Right cardiac atrium (tissue), 5 donors: Measurements from ENCODE around the gene SLC22A12. TPM values are rescaled to one million over a fixed set of nuclear protein-coding genes. Genes with fewer than 3 reads are reported as not detected.

Experiments used
- ATAC-seq, 2 donors: fragments of 200-7000 bp; cut with Tn5 transposase; one replicate each; pipeline versions ENCODE4 v1.8.0 to v1.9.1; 2020; ENCODE audit warnings: moderate library complexity in 2 of 2, mild to moderate bottlenecking in 1 of 2
- DNase-seq, 3 donors: peaks; one replicate each; pipeline ENCODE4 v3.0.0-alpha.2; 2020
- H3K27ac ChIP-seq: one replicate; pipeline ENCODE4 v1.5.1; 2013; ENCODE audit warnings: mild to moderate bottlenecking, low read length, control low read depth, moderate library complexity
- H3K27me3 ChIP-seq: one replicate; pipeline ENCODE4 v1.6.1; 2013; ENCODE audit not compliant: control insufficient read depth, insufficient read depth
- H3K4me1 ChIP-seq: one replicate; pipeline ENCODE4 v1.6.1; 2013; ENCODE audit warnings: low read length; ENCODE audit not compliant: control insufficient read depth, insufficient read depth
- H3K4me3 ChIP-seq: one replicate; pipeline ENCODE4 v1.5.1; 2013; ENCODE audit warnings: low read length, control low read depth
- H3K9me3 ChIP-seq: one replicate; pipeline ENCODE4 v1.6.1; 2013; ENCODE audit warnings: low read length; ENCODE audit not compliant: control insufficient read depth
- WGBS: extraction: QIAGEN DNeasy Blood & Tissue Kit; methylation state at CpG from one replicate; pipeline ENCODE4 v1.1.7; 2013; 5-methylcytosine and 5-hydroxymethylcytosine counted together
- intact Hi-C, 4 donors: fragments of 100-400 bp; cut with DNase I; formaldehyde crosslinking; loops; one replicate each; pipeline versions ENCODE4 v1.11.0 to v1.14.0; 2022 to 2023
- polyA plus RNA-seq: library from polyadenylated mRNA; stranded (reverse); fragments of 200-250 nt; gene quantifications from one replicate; pipeline ENCODE4 v1.2.3, GENCODE V29; 2013
- total RNA-seq, 4 donors: library from RNA; stranded (reverse); fragmentation: NEBNext Ultra II Directional; extraction: Animal tissue kit (Norgen Biotek cat#: 25700); gene quantifications; one replicate each; pipeline ENCODE4 v1.2.1, GENCODE V29; 2021
- donor health status: healthy with polysubstance abuse.
- donor health status: DM: no; HTN: yes; CAD: no.
- donor health status: DM: no; HTN: no; CAD: no.
- donor health status: DM: no; HTN: yes; CAD: no; lungs with severe emphysema.
- donor health status: DM: yes; HTN: yes; CAD: no.

SLC22A12 gene
- total and polyA plus RNA-seq, 5 donors = not detected

- H3K9me3 ChIP-seq = no peaks in the 10 kb centered on the region
- peak overlapping the region; percentile 31 for H3K4me3 ChIP-seq
- peak in 2 of 3 donors; percentile 64 to 67 for DNase-seq
- H3K27ac ChIP-seq = no peak overlapping the region
- H3K4me1 ChIP-seq = no peaks in the 10 kb centered on the region
- H3K27me3 ChIP-seq = no peaks in the 10 kb centered on the region
- 73% methylated on average over 55 of the region's 55 CpGs for WGBS
- intact Hi-C loops = no loop called here
- peak; percentile 11 to 23 for ATAC-seq
These were observed 16.5 kb downstream of the SLC22A12 start for GRCh38 chr11:64607381-64607985.

- H3K27me3 ChIP-seq = no peaks in the 10 kb centered on the region
- peak overlapping the region; percentile 31 for H3K4me3 ChIP-seq
- WGBS = 33% methylated on average over 18 of the region's 18 CpGs
- H3K9me3 ChIP-seq = no peaks in the 10 kb centered on the region
- H3K27ac ChIP-seq = no peak overlapping the region
- peak; percentile 70 to 78 for ATAC-seq
- DNase-seq = peak; percentile 43 to 86 (median 71)
- intact Hi-C loops = no loop called here
- H3K4me1 ChIP-seq = no peaks in the 10 kb centered on the region
These were observed 17.0 kb downstream of the SLC22A12 start for GRCh38 chr11:64608046-64608445.

GRCh38 chr11:64608636-64609035 lies 17.6 kb downstream of the SLC22A12 start:
- no peak for ATAC-seq
- H3K4me3 ChIP-seq = no peak overlapping the region

GRCh38 chr11:64609436-64610047 lies 18.5 kb downstream of the SLC22A12 start:
- peak in 2 of 3 donors; percentile 23 to 27 for DNase-seq
- intact Hi-C loops = no loop called here
- Histone ChIP-seq H3K27ac (no peak overlapping the region), H3K27me3 (no peaks in the 10 kb centered on the region), H3K4me1 (no peaks in the 10 kb centered on the region), H3K9me3 (no peaks in the 10 kb centered on the region), H3K4me3 (no peak overlapping the region)
- no peak for ATAC-seq
- WGBS = 67% methylated on average over 5 of the region's 5 CpGs

More at GRCh38 chr11:64608636-64609035, 17.6 kb downstream of the SLC22A12 start:
- Histone ChIP-seq H3K9me3 (no peaks in the 10 kb centered on the region), H3K4me1 (no peaks in the 10 kb centered on the region), H3K27me3 (no peaks in the 10 kb centered on the region), H3K27ac (no peak overlapping the region)
- whole genome bisulfite sequencing = 59% methylated on average over 12 of the region's 12 CpGs
- intact Hi-C loops = no loop called here
- peak in 2 of 3 donors; percentile 35 to 42 for DNase-seq

- WGBS = 98% methylated on average over 3 of the region's 3 CpGs
- Histone ChIP-seq H3K4me3 (no peak overlapping the region), H3K9me3 (no peaks in the 10 kb centered on the region), H3K27me3 (no peaks in the 10 kb centered on the region), H3K27ac (no peak overlapping the region), H3K4me1 (no peaks in the 10 kb centered on the region)
- peak in 2 of 3 donors; percentile 12 to 25 for DNase-seq
- ATAC-seq = no peak
- intact Hi-C loops = no loop called here
These were observed 19.6 kb downstream of the SLC22A12 start for GRCh38 chr11:64610596-64610995.

- intact Hi-C loops = no loop called here
- H3K27me3 ChIP-seq = no peaks in the 10 kb centered on the region
- no peak overlapping the region for H3K27ac ChIP-seq
- H3K4me1 ChIP-seq = no peaks in the 10 kb centered on the region
- WGBS = 90% methylated on average over 2 of the region's 2 CpGs
- no peaks in the 10 kb centered on the region for H3K9me3 ChIP-seq
- H3K4me3 ChIP-seq = no peak overlapping the region
- no peak for ATAC-seq
- DNase-seq = peak in 2 of 3 donors; percentile 4 to 6
These were observed 20.2 kb downstream of the SLC22A12 start for GRCh38 chr11:64611176-64611575.

- Histone ChIP-seq H3K27me3 (no peaks in the 10 kb centered on the region), H3K9me3 (no peaks in the 10 kb centered on the region), H3K4me3 (no peak overlapping the region), H3K27ac (no peak overlapping the region), H3K4me1 (no peaks in the 10 kb centered on the region)
- DNase-seq (peak; percentile 6 to 25 (median 25)), ATAC-seq (peak in 1 of 2 donors; percentile 24)
- intact Hi-C loops = no loop called here
- 58% methylated on average over 11 of the region's 11 CpGs for WGBS
These were observed 21.0 kb downstream of the SLC22A12 start for GRCh38 chr11:64611869-64612646.

- H3K27ac ChIP-seq = no peak overlapping the region
- ATAC-seq (no peak), DNase-seq (no peak)
- H3K27me3 ChIP-seq = no peaks in the 10 kb centered on the region
- 90% methylated on average over 6 of the region's 6 CpGs for WGBS
- H3K9me3 ChIP-seq = no peaks in the 10 kb centered on the region
- no peaks in the 10 kb centered on the region for H3K4me1 ChIP-seq
- H3K4me3 ChIP-seq = no peak overlapping the region
- intact Hi-C loops = no loop called here
These were observed 22.6 kb downstream of the SLC22A12 start for GRCh38 chr11:64613648-64614047.

GRCh38 chr11:64614917-64615316 lies 23.9 kb downstream of the SLC22A12 start:
- ATAC-seq = no peak
- H3K4me3 ChIP-seq = no peak overlapping the region
- 76% methylated on average over 5 of the region's 5 CpGs for WGBS
- peaks cover under 1% of the 10 kb centered on the region for H3K4me1 ChIP-seq
- H3K9me3 ChIP-seq = no peaks in the 10 kb centered on the region
- intact Hi-C loops = no loop called here
- H3K27ac ChIP-seq = no peak overlapping the region
- no peaks in the 10 kb centered on the region for H3K27me3 ChIP-seq
- DNase-seq = peak in 1 of 3 donors; percentile 18

- ATAC-seq (no peak), DNase-seq (no peak)
- 89% methylated on average over 3 of the region's 3 CpGs for WGBS
- Histone ChIP-seq H3K4me3 (no peak overlapping the region), H3K4me1 (peaks cover 9% of the 10 kb centered on the region), H3K27me3 (no peaks in the 10 kb centered on the region), H3K9me3 (no peaks in the 10 kb centered on the region), H3K27ac (no peak overlapping the region)
- intact Hi-C loops = no loop called here
These were observed 25.8 kb downstream of the SLC22A12 start for GRCh38 chr11:64616817-64617216.

- Histone ChIP-seq H3K9me3 (no peaks in the 10 kb centered on the region), H3K27ac (no peak overlapping the region), H3K4me1 (peaks cover 9% of the 10 kb centered on the region), H3K27me3 (no peaks in the 10 kb centered on the region), H3K4me3 (no peak overlapping the region)
- intact Hi-C loops = no loop called here
- DNase-seq (peak in 1 of 3 donors; percentile 45), ATAC-seq (no peak)
- WGBS = 82% methylated on average over 4 of the region's 4 CpGs
These were observed 28.2 kb downstream of the SLC22A12 start for GRCh38 chr11:64619196-64619595.
